HepG2 (cell line): Measurements from ENCODE around the gene ZMYND10. TPM values are rescaled to one million over a fixed set of nuclear protein-coding genes. Genes with fewer than 3 reads are reported as not detected.
A peak's percentile ranks its signal among the peaks of the same experiment; 100 is the strongest.

Experiments
- CHD2 ChIP-seq: IDR thresholded peaks from 2 replicates; pipeline ENCODE4 v1.6.1; 2011; ENCODE audit warnings: low read depth, low read length, improper control_type of control experiment
- CREM ChIP-seq, 2 experiments: sonication (generic) in 1 of 2; formaldehyde crosslinking in 1 of 2; IDR thresholded peaks; 2 replicates each; pipeline versions ENCODE4 v1.4.0 to v1.6.1; 2016 to 2020; ENCODE audit warnings: antibody characterized with exemption in 1 of 2, mild to moderate bottlenecking in 1 of 2, missing genetic modification reagents in 1 of 2
- FOXC1 ChIP-seq: sonication (generic); formaldehyde crosslinking; IDR thresholded peaks from 2 replicates; pipeline ENCODE4 v1.8.0; 2022; ENCODE audit warnings: mild to moderate bottlenecking, missing genetic modification reagents, borderline replicate concordance
- HDAC2 ChIP-seq: sonication (generic); formaldehyde crosslinking; IDR thresholded peaks from 2 replicates; pipeline ENCODE4 v1.4.0; 2020; ENCODE audit warnings: missing genetic modification reagents
- HMG20A ChIP-seq: IDR thresholded peaks from 2 replicates; pipeline ENCODE4 v1.6.1; 2016; ENCODE audit warnings: borderline replicate concordance
- HOXA7 ChIP-seq: sonication (generic); formaldehyde crosslinking; IDR thresholded peaks from 2 replicates; pipeline ENCODE4 v1.8.1; 2022; ENCODE audit warnings: mild to moderate bottlenecking, missing genetic modification reagents, moderate library complexity
- MXI1 ChIP-seq: IDR thresholded peaks from 3 replicates; pipeline ENCODE4 v1.6.1; 2012; ENCODE audit warnings: low read depth, low read length, inconsistent platforms, borderline replicate concordance
- NFKB2 ChIP-seq: sonication (generic); formaldehyde crosslinking; IDR thresholded peaks from 2 replicates; pipeline ENCODE4 v1.4.0; 2020; ENCODE audit warnings: missing genetic modification reagents, borderline replicate concordance
- PRPF4 ChIP-seq: fragments of 200-400 bp; formaldehyde crosslinking; IDR thresholded peaks from 2 replicates; pipeline ENCODE4 v1.6.1; 2016; ENCODE audit warnings: low read length, low read depth; ENCODE audit not compliant: poor library complexity, severe bottlenecking
- SRSF9 ChIP-seq: fragments of 200-400 bp; formaldehyde crosslinking; IDR thresholded peaks from 2 replicates; pipeline ENCODE4 v1.6.1; 2018; ENCODE audit warnings: borderline replicate concordance, mild to moderate bottlenecking, low read depth, low read length; ENCODE audit not compliant: insufficient read depth, poor library complexity, severe bottlenecking
- SRY ChIP-seq: sonication (generic); formaldehyde crosslinking; IDR thresholded peaks from 2 replicates; pipeline ENCODE4 v1.8.0; 2022; ENCODE audit warnings: mild to moderate bottlenecking, missing genetic modification reagents
- STAG1 ChIP-seq: sonication (generic); formaldehyde crosslinking; IDR thresholded peaks from 2 replicates; pipeline ENCODE4 v1.4.0; 2020; ENCODE audit warnings: missing genetic modification reagents
- TAF15 ChIP-seq: fragments of 200-400 bp; formaldehyde crosslinking; IDR thresholded peaks from one replicate; pipeline ENCODE4 v1.6.1; 2018; ENCODE audit warnings: mild to moderate bottlenecking, low read depth, low read length; ENCODE audit not compliant: poor library complexity, severe bottlenecking
- THYN1 ChIP-seq: sonication (generic); formaldehyde crosslinking; IDR thresholded peaks from 2 replicates; pipeline ENCODE4 v1.8.1; 2023; ENCODE audit warnings: low read depth, mild to moderate bottlenecking, moderate library complexity, missing genetic modification reagents, borderline replicate concordance
- ZNF350 ChIP-seq: sonication (generic); formaldehyde crosslinking; IDR thresholded peaks from 2 replicates; pipeline ENCODE4 v1.4.0; 2020; ENCODE audit warnings: mild to moderate bottlenecking, low read depth, missing genetic modification reagents, borderline replicate concordance
- ZNF501 ChIP-seq: sonication (generic); formaldehyde crosslinking; IDR thresholded peaks from 2 replicates; pipeline ENCODE4 v1.5.1; 2020; ENCODE audit warnings: mild to moderate bottlenecking, moderate library complexity, missing genetic modification reagents
- ZNF605 ChIP-seq: sonication (generic); formaldehyde crosslinking; IDR thresholded peaks from 2 replicates; pipeline ENCODE4 v1.8.0; 2022; ENCODE audit warnings: mild to moderate bottlenecking, missing genetic modification reagents
- ZNF782 ChIP-seq: sonication (generic); formaldehyde crosslinking; IDR thresholded peaks from 2 replicates; pipeline ENCODE4 v1.4.0; 2020; ENCODE audit warnings: missing genetic modification reagents, mild to moderate bottlenecking, borderline replicate concordance
- ZNF841 ChIP-seq: sonication (generic); formaldehyde crosslinking; IDR thresholded peaks from 2 replicates; pipeline ENCODE4 v1.8.1; 2023; ENCODE audit warnings: missing genetic modification reagents, borderline replicate concordance
- ZNF879 ChIP-seq: sonication (generic); formaldehyde crosslinking; IDR thresholded peaks from 2 replicates; pipeline ENCODE4 v1.8.1; 2023; ENCODE audit warnings: missing genetic modification reagents
- polyA plus RNA-seq, 8 experiments: library from polyadenylated mRNA; depleted of rRNA in 3 of 8; stranded (reverse) in 7 of 8; unstranded in 1 of 8; fragments of >200 nt; fragmentation: Illumina TruSeq in 4 of 8; extraction: Trizol in 4 of 8; gene quantifications; 2 replicates each; pipeline versions ENCODE4 v1.2.1 to v1.2.3, GENCODE V29; 2011 to 2016; ENCODE audit warnings: low read depth in 4 of 8, missing spikeins in 1 of 8, mixed read lengths in 1 of 8; ENCODE audit not compliant: insufficient read depth in 1 of 8
- total RNA-seq, 5 experiments: library from RNA; depleted of rRNA; stranded (reverse); fragments of >200 nt; fragmentation: Illumina TruSeq; extraction: Trizol; gene quantifications; 2 replicates each; pipeline ENCODE4 v1.2.3, GENCODE V29; 2016; ENCODE audit warnings: low read depth in 1 of 5
- TF ChIP-seq, protein P1 (sequence below): sonication (generic); formaldehyde crosslinking; IDR thresholded peaks from 2 replicates; pipeline ENCODE4 v1.9.0; 2021; ENCODE audit warnings: missing genetic modification reagents, mild to moderate bottlenecking, borderline replicate concordance
- TF ChIP-seq, protein P2 (sequence below): sonication (generic); formaldehyde crosslinking; IDR thresholded peaks from 2 replicates; pipeline ENCODE4 v1.4.0; 2020; ENCODE audit warnings: missing genetic modification reagents, borderline replicate concordance
- TF ChIP-seq, protein P3 (sequence below): sonication (generic); formaldehyde crosslinking; IDR thresholded peaks from 2 replicates; pipeline ENCODE4 v1.5.0; 2020; ENCODE audit warnings: missing genetic modification reagents
- TF ChIP-seq, protein P4 (sequence below), 2 experiments: fragments of 450-650 bp in 1 of 2; sonication (generic) in 1 of 2; formaldehyde crosslinking; IDR thresholded peaks; 2 replicates each; pipeline versions ENCODE4 v1.5.0 to v1.8.0; 2020 to 2022; ENCODE audit warnings: mild to moderate bottlenecking in 1 of 2, missing genetic modification reagents in 1 of 2

The ZMYND10 gene
- total and polyA plus RNA-seq, 2 of the 13 experiments (the other 11 are each of a cell fraction or from before 2014, with no cell fraction given): 0.60 to 0.74 TPM

DNA sequence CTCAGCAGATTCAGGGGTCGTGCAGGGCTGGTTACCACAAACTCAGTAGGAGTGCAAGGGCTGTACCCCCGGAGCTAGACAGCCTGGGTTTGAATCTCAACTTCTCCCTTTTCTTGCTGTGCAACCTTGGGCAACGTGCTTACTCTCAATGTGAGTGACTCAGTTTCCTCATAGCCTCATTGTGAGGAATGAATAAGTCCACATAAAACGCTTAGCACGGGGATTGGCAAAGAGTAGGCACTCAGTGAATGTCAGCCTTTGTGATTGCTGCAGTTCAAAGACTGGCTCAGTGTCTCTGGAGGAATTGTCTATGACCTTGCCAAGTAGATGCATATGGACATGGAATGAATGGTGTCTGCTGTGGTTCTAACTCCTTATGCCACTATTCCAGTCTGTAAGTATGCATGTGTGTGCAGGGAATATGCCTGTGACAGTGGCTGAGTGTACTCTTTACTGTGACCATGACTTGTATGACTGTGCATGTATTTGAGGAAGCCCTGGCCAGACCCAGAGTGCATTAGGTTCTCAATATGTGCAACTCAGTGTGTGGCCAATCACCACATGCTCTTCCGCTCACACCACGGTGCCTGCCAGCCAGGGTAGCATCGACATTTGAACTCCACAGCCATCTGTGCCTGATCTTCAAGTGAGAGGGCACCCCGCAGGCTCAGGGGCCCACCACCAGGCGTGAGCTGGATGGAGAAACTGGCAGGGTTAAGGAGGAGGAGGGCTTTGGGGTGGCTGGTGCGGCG lies 45.4 kb downstream of the ZMYND10 start (continued):
- TF ChIP-seq TAF15 (no peak), ZNF782 (CRISPR knock-in tag) (0 out of 2 replicates have a peak, but pooled peaks have one; percentile 5), HMG20A (CRISPR knock-in tag) (no peak), ZNF350 (no peak), ZNF879 (CRISPR knock-in tag) (no peak), FOXC1 (CRISPR knock-in tag) (no peak), SRY (no peak), HDAC2 (0 out of 2 replicates have a peak, but pooled peaks have one; percentile 3), ZNF605 (CRISPR knock-in tag) (peak; percentile 47; the same call in 1 of the 2 replicates), SRSF9 (no peak), CHD2 (no peak), MXI1 (0 out of 3 replicates have a peak, but pooled peaks have one; percentile 20), HOXA7 (CRISPR knock-in tag) (0 out of 2 replicates have a peak, but pooled peaks have one; percentile 36), NFKB2 (CRISPR knock-in tag) (peak; percentile 53; the same call in 1 of the 2 replicates), ZNF841 (CRISPR knock-in tag) (no peak), THYN1 (no peak), CREM (IDR thresholded peaks at IDR 0.05) (no peak), CREM (CRISPR knock-in tag; IDR thresholded peaks at IDR 0.05) (no peak), ZNF501 (CRISPR knock-in tag) (0 out of 2 replicates have a peak, but pooled peaks have one; percentile 4), PRPF4 (peak; percentile 75), STAG1 (CRISPR knock-in tag) (no peak)
- TF ChIP-seq, protein P1, sequence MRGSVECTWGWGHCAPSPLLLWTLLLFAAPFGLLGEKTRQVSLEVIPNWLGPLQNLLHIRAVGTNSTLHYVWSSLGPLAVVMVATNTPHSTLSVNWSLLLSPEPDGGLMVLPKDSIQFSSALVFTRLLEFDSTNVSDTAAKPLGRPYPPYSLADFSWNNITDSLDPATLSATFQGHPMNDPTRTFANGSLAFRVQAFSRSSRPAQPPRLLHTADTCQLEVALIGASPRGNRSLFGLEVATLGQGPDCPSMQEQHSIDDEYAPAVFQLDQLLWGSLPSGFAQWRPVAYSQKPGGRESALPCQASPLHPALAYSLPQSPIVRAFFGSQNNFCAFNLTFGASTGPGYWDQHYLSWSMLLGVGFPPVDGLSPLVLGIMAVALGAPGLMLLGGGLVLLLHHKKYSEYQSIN (CRISPR knock-in tag): no peak
- TF ChIP-seq, protein P2, sequence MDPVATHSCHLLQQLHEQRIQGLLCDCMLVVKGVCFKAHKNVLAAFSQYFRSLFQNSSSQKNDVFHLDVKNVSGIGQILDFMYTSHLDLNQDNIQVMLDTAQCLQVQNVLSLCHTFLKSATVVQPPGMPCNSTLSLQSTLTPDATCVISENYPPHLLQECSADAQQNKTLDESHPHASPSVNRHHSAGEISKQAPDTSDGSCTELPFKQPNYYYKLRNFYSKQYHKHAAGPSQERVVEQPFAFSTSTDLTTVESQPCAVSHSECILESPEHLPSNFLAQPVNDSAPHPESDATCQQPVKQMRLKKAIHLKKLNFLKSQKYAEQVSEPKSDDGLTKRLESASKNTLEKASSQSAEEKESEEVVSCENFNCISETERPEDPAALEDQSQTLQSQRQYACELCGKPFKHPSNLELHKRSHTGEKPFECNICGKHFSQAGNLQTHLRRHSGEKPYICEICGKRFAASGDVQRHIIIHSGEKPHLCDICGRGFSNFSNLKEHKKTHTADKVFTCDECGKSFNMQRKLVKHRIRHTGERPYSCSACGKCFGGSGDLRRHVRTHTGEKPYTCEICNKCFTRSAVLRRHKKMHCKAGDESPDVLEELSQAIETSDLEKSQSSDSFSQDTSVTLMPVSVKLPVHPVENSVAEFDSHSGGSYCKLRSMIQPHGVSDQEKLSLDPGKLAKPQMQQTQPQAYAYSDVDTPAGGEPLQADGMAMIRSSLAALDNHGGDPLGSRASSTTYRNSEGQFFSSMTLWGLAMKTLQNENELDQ: no peak
- TF ChIP-seq, protein P3, sequence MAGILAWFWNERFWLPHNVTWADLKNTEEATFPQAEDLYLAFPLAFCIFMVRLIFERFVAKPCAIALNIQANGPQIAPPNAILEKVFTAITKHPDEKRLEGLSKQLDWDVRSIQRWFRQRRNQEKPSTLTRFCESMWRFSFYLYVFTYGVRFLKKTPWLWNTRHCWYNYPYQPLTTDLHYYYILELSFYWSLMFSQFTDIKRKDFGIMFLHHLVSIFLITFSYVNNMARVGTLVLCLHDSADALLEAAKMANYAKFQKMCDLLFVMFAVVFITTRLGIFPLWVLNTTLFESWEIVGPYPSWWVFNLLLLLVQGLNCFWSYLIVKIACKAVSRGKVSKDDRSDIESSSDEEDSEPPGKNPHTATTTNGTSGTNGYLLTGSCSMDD (CRISPR knock-in tag): no peak
- TF ChIP-seq, protein P4, sequence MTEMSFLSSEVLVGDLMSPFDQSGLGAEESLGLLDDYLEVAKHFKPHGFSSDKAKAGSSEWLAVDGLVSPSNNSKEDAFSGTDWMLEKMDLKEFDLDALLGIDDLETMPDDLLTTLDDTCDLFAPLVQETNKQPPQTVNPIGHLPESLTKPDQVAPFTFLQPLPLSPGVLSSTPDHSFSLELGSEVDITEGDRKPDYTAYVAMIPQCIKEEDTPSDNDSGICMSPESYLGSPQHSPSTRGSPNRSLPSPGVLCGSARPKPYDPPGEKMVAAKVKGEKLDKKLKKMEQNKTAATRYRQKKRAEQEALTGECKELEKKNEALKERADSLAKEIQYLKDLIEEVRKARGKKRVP (CRISPR knock-in tag; IDR thresholded peaks at IDR 0.05): no peak
